HUES64 (cell line): Measurements from ENCODE around the gene SSR4.

Experiments used
- H3K27ac ChIP-seq: 2 replicates; pipeline ENCODE4 v1.7.0; 2013; ENCODE audit warnings: low read depth, low read length, inconsistent platforms
- H3K27me3 ChIP-seq: 2 replicates; pipeline ENCODE4 v1.6.1; 2013; ENCODE audit warnings: mild to moderate bottlenecking, low read length; ENCODE audit not compliant: insufficient read depth
- H3K36me3 ChIP-seq: 2 replicates; pipeline ENCODE4 v1.6.1; 2013; ENCODE audit warnings: mild to moderate bottlenecking, low read length; ENCODE audit not compliant: insufficient read depth
- H3K4me1 ChIP-seq: 2 replicates; pipeline ENCODE4 v1.6.1; 2013; ENCODE audit warnings: mild to moderate bottlenecking, low read length, moderate library complexity; ENCODE audit not compliant: insufficient read depth
- H3K4me3 ChIP-seq: 2 replicates; pipeline ENCODE4 v1.5.1; 2013; ENCODE audit warnings: mild to moderate bottlenecking, low read length, moderate library complexity
- H3K9ac ChIP-seq: 2 replicates; pipeline ENCODE4 v1.6.1; 2013; ENCODE audit warnings: mild to moderate bottlenecking, low read depth, low read length
- H3K9me3 ChIP-seq: 2 replicates; pipeline ENCODE4 v1.6.1; 2013; ENCODE audit warnings: low read depth, low read length; ENCODE audit not compliant: insufficient read depth
- WGBS: fragments of 150-250, 120-280 bp; methylation state at CpG from one replicate; pipeline ENCODE4 v1.1.7; 2013; ENCODE audit warnings: missing lambda C conversion rate; 5-methylcytosine and 5-hydroxymethylcytosine counted together

The SSR4 gene

GRCh38 chrX:153763989-153764755, 30.3 kb upstream of the SSR4 start, which contains the start of gene PLXNB3:
PLXNB3 (plus strand) TSS chrX:153764249; CDS start chrX:153765536, 1,287 bp downstream.
- Histone ChIP-seq H3K36me3 (no peaks in the 10 kb centered on the region), H3K27ac (no peak within 1 kb of the TSS), H3K4me1 (peaks cover 4% of the 10 kb centered on the region; the same call in 1 of the 2 replicates), H3K27me3 (no peaks in the 10 kb centered on the region), H3K9ac (no peak within 1 kb of the TSS), H3K4me3 (no peak within 1 kb of the TSS; the same call in 1 of the 2 replicates), H3K9me3 (no peaks in the 10 kb centered on the region)
- 36% methylated on average over 22 of the region's 26 CpGs for WGBS

DNA sequence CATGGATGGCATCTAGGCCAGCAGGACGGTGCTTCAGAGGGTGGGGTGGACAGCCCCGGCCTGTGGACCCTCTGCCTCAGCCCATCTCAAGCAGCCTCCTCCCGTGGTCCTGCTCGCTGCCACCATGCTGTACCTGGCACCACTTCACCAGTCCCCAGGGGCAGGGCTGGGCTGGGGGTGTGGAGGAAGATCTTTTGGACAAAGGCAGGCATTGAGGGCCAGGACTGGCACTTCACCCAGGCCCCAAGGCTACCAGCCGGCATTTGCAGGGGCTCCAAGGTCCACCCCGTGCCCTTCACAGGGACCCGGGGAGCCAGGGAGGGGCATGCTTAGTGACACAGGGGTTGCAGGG, 29.7 kb upstream of the SSR4 start:
- no peak overlapping the region for H3K27ac ChIP-seq
- H3K9ac ChIP-seq = no peak overlapping the region

DNA sequence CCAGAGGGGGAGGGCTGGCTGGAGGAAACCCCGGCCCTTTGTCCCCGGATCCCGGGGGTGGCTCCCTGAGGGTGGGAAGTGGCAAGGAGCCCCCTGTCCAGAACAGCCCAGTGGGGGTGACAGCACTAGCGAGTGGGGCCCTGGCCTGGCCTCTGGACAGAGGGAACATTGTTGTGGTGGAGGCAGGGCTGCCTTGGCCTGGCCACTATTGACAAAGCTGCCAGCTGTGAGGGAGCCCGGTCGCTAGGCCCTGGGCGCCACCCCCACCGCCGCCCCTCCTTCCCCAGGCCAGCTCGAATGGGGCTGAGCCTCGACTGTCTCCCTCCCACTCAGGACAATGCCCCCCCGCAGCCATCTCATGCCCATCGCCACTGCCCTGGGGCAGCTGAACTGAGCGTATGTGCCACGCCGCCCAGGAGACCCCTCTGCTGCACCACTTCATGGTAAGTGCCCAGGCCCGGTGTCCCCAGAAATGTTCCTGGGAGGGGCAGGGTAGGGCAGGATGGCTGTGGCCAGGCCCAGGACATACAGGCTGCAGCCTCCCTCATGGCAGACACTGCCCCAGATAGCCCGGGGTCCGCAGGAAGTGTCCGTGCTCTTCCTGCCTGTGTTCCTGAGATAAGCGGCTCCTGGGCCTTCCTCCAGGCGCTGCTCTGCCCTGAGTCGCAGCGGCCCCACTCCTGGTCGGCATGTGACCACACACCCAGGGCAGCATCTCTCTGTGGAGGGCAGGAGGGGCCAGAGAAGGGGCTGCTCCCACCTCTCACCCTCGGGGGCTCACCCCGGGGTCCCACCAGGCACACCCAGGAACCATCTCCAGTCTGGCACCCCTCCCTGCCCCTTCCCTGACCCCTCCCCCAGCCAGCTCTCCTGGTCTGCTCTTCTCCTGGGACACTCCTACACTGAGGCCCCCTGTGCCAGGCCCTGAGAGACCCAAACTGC, 29.1 kb upstream of the SSR4 start:
- 85% methylated on average over 27 of the region's 27 CpGs for WGBS
- Histone ChIP-seq H3K9ac (no peak overlapping the region), H3K27ac (no peak overlapping the region), H3K36me3 (no peaks in the 10 kb centered on the region), H3K4me3 (no peak overlapping the region), H3K9me3 (no peaks in the 10 kb centered on the region), H3K27me3 (no peaks in the 10 kb centered on the region), H3K4me1 (peaks cover 4% of the 10 kb centered on the region; the same call in 1 of the 2 replicates)

More for the DNA sequence above, 29.7 kb upstream of the SSR4 start:
- H3K4me1 ChIP-seq = peaks cover 4% of the 10 kb centered on the region; the same call in 1 of the 2 replicates
- no peaks in the 10 kb centered on the region for H3K27me3 ChIP-seq
- H3K9me3 ChIP-seq = no peaks in the 10 kb centered on the region
- no peaks in the 10 kb centered on the region for H3K36me3 ChIP-seq
- WGBS = 97% methylated on average over 5 of the region's 7 CpGs
- no peak overlapping the region for H3K4me3 ChIP-seq

DNA sequence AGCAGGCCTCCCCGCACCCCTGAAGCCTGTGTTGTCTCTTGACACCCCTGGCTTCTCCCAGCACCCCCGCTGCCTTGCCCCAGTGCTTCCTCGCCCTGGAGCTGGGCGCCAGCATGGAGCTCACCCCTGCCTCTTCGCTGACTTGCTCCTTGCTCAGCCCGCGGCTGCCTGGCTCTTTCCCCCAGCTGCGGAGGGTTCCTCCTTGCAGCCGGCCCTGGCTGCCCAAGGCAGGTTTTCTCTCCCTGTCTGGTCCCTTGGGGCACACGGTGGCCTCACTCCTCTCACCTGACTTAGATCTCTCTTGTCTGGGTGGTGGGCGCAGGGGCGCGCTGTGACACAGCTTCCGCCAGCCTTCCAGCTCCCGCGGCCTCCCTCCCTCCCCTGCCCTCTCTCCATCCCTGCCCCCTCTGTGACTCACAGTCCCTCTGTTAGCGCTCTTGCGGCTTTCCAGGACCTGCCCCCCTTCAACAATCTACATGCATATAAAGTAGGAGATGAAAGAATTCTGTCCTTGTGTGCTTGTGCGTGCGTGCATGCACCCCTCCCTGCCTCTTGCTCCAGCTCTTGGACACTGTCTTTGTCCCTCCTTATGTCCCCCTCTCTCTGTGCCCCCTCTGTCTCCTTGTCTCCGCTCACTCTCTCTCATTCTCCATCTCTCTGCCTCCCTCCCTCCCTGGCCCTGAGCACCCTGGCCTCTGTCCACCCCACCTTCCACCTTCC, 28.2 kb upstream of the SSR4 start:
- H3K9ac ChIP-seq = no peak overlapping the region
- H3K4me1 ChIP-seq = peaks cover 4% of the 10 kb centered on the region; the same call in 1 of the 2 replicates
- H3K27me3 ChIP-seq = no peaks in the 10 kb centered on the region
- H3K9me3 ChIP-seq = no peaks in the 10 kb centered on the region
- no peak overlapping the region for H3K27ac ChIP-seq
- no peaks in the 10 kb centered on the region for H3K36me3 ChIP-seq
- H3K4me3 ChIP-seq = no peak overlapping the region
- WGBS = 27% methylated on average over 19 of the region's 21 CpGs

DNA sequence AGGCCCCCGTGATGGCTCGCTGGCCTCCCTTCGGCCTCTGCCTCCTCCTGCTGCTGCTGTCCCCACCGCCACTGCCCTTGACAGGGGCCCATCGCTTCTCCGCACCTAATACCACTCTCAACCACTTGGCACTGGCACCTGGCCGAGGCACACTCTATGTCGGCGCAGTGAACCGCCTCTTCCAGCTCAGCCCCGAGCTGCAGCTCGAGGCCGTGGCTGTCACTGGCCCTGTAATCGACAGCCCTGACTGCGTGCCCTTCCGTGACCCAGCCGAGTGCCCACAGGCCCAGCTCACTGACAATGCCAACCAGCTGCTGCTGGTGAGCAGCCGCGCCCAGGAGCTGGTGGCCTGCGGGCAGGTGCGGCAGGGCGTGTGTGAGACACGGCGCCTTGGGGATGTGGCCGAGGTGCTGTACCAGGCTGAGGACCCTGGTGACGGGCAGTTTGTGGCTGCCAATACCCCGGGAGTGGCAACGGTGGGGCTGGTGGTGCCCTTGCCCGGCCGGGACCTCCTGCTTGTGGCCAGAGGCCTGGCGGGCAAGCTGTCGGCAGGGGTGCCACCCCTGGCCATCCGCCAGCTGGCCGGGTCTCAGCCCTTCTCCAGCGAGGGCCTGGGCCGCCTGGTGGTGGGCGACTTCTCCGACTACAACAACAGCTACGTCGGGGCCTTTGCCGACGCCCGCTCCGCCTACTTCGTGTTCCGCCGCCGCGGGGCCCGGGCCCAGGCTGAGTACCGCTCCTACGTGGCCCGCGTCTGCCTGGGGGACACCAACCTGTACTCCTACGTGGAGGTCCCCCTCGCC, 27.4 kb upstream of the SSR4 start:
- no peaks in the 10 kb centered on the region for H3K27me3 ChIP-seq
- H3K9ac ChIP-seq = no peak overlapping the region
- no peaks in the 10 kb centered on the region for H3K9me3 ChIP-seq
- H3K36me3 ChIP-seq = no peaks in the 10 kb centered on the region
- WGBS = 85% methylated on average over 56 of the region's 56 CpGs
- H3K4me3 ChIP-seq = no peak overlapping the region
- peaks cover 4% of the 10 kb centered on the region; the same call in 1 of the 2 replicates for H3K4me1 ChIP-seq
- H3K27ac ChIP-seq = no peak overlapping the region

- no peaks in the 10 kb centered on the region for H3K36me3 ChIP-seq
- H3K27ac ChIP-seq = no peak overlapping the region
- H3K4me3 ChIP-seq = no peak overlapping the region
- 93% methylated on average over 20 of the region's 20 CpGs for WGBS
- no peak overlapping the region for H3K9ac ChIP-seq
- H3K27me3 ChIP-seq = no peaks in the 10 kb centered on the region
- H3K4me1 ChIP-seq = peaks cover 4% of the 10 kb centered on the region; the same call in 1 of the 2 replicates
- no peaks in the 10 kb centered on the region for H3K9me3 ChIP-seq
Observed at GRCh38 chrX:153767674-153768055, 26.8 kb upstream of the SSR4 start.

- WGBS = 90% methylated on average over 20 of the region's 22 CpGs
- Histone ChIP-seq H3K4me1 (peaks cover 4% of the 10 kb centered on the region; the same call in 1 of the 2 replicates), H3K4me3 (no peak overlapping the region), H3K36me3 (no peaks in the 10 kb centered on the region), H3K27me3 (no peaks in the 10 kb centered on the region), H3K27ac (no peak overlapping the region), H3K9ac (no peak overlapping the region), H3K9me3 (no peaks in the 10 kb centered on the region)
Observed at GRCh38 chrX:153768311-153769157, 25.9 kb upstream of the SSR4 start.

GRCh38 chrX:153769158-153769864, 25.2 kb upstream of the SSR4 start:
- WGBS = 94% methylated on average over 23 of the region's 23 CpGs
- Histone ChIP-seq H3K4me3 (no peak overlapping the region), H3K36me3 (no peaks in the 10 kb centered on the region), H3K27ac (no peak overlapping the region), H3K27me3 (no peaks in the 10 kb centered on the region), H3K9me3 (no peaks in the 10 kb centered on the region), H3K9ac (no peak overlapping the region), H3K4me1 (peaks cover 4% of the 10 kb centered on the region; the same call in 1 of the 2 replicates)

DNA sequence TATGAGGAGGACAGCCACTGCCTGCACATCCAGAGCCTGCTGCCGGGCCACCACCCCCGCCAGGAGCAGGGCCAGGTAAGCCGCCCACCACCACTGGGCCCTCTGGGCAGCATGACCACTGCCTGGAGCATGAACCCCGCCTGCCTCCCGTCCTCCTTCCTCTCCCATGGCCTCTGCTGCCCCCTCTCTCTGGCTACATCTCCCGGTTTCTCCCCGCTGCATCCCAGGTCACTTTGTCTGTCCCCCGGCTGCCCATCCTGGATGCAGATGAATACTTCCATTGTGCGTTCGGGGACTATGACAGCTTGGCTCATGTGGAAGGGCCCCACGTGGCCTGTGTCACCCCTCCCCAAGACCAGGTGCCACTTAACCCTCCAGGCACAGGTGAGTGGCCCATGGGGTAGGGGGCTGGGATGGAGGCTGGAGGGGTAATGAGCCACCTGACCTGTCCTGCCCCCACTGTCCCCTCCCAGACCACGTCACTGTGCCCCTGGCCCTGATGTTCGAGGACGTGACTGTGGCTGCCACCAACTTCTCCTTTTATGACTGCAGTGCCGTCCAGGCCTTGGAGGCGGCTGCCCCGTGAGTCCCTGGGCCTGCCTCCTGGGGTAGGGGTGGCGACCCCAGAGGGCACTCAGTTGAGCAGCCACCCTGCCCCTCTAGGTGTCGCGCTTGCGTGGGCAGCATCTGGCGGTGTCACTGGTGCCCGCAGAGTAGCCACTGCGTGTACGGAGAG, 24.4 kb upstream of the SSR4 start:
- Histone ChIP-seq H3K27ac (no peak overlapping the region), H3K9me3 (no peaks in the 10 kb centered on the region), H3K4me3 (no peak overlapping the region), H3K9ac (no peak overlapping the region), H3K27me3 (no peaks in the 10 kb centered on the region), H3K36me3 (no peaks in the 10 kb centered on the region), H3K4me1 (peaks cover 4% of the 10 kb centered on the region; the same call in 1 of the 2 replicates)
- 89% methylated on average over 25 of the region's 25 CpGs for WGBS
